Fibroblast of peridontal ligament (primary cell): ENCODE measurements around the gene LYZL2.
"Not testable (repeated sequence)": the region's sequence is repeated elsewhere in the genome, so short reads cannot be mapped to it uniquely, and the experiment has no call there.

Experiments used
- DNase-seq: peaks from one replicate; pipeline ENCODE4 v3.0.0-alpha.2; 2010; ENCODE audit errors: extremely low read depth

The LYZL2 gene

DNA sequence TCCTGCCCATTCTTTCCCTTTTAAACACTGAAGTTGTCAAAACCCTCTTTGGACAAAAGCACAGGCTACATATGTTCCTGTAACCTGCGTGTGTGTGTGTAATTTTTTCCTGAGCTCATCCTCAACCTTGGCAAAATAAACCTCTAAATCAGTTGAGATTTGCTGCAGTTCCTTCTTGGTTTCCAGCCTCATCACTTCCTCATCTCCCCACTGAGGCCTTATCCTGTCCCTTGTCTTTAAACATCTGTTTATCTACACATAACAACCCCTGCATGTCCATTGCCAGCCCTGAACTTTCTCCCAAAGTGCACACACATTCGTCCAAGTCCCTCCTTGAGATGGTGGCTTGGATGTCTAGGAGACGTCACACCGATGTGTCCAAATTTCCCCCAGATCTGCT lies 35.5 kb downstream of the LYZL2 start:
- DNase-seq = no peak

DNA sequence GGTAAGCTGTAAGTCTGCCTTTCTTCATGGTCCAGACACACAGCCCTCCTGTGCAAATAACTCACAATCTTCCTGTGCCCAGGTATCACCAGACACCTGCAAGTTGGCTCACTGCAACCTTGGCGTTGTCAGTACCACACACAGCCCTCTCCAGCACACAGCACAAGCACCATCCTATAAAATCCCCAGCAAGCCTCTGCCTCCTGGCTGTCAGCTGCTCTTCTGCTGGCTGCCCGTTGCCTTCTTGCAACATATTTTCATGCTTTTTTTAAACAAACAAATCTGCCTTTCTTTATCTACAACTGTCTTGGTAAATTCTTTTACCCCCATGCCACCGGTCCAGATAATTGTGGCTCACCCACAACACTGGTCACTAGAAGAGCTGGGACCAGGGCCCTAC lies 36.8 kb downstream of the LYZL2 start:
- DNase-seq = not testable (repeated sequence)

DNA sequence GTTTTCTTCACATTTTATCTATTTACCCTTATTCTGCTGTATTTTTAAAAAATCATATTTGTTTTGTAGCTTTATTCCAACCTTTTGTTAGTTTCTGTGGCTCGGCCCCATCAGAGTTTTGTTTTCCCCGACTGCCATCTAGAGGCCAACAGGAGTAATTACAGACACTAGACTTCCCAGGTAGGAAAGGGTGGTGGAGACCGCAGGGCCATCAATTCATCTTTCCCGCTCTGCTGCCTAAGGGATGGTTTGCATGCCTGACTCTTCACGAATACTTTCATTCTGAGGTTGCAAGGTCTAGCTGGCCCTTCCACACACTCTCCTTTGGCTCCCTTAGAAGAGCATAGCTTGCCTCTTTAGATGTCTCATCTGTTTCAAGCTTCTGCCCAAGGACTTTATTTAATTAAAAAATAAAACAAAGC lies 38.3 kb downstream of the LYZL2 start:
- DNase-seq = peak; percentile 68

DNA sequence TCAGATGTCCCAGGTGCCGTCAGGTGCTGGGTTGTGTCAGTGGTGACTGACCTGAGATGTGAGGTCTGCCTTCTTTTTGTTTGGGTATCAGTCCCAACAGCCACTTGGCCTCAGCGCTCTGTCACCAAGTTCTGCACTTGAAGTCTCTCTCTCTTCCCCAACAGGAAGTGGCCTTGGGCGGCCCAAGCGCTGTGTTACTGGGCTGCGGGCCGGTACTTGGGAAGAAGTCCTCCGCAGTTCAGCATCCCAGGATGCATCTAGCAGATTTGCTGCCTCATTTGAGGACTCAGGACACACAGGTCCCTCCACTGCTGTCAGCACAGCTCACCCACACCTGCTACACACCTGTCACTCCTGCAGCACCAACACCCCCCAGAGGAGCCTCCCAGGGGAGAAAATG lies 40.1 kb downstream of the LYZL2 start:
- no peak for DNase-seq

DNA sequence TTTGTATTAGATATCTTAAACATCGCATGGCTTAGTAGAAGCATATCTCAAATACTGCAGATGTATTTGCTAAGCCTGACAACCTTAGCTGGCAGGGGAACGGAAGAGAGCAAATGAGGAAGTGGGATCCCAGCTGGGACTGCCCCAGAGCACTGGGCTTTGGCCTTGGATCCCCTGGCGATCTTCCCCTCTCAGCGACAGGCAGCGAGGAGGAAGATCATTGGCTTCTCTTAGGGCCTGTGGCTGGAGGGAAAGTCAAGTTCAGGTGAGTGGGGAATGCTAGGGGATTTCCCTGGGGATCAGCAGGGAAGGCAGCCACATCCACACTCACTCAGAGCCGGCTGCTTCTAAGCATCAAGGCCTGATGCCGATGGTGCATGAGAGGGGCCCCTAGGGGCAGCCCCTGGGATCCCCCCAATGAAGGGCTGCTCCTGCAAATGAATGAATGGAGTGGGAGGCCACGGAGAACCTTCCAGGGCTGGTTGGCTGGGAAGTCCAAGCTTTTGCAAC lies 42.0 kb downstream of the LYZL2 start:
- no peak for DNase-seq

DNA sequence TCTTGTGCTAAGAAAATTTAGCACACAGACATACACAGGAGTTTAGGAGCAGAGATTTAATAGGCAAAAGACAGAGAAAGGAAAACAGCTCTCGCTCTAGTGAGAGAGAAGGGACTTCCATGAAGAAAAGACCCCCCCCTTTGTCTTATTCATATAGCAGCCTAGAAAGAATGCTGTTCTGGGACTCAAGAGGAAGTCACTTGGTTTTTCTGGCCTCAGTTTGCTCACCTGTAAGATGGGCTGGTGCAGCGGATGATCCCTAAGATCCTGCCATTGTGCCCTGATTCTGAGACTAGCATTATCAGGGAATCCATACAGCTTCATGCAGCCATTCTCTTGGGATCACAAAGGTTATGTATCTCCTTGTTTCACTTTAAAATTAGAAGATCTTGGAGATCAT lies 42.7 kb downstream of the LYZL2 start:
- no peak for DNase-seq

DNA sequence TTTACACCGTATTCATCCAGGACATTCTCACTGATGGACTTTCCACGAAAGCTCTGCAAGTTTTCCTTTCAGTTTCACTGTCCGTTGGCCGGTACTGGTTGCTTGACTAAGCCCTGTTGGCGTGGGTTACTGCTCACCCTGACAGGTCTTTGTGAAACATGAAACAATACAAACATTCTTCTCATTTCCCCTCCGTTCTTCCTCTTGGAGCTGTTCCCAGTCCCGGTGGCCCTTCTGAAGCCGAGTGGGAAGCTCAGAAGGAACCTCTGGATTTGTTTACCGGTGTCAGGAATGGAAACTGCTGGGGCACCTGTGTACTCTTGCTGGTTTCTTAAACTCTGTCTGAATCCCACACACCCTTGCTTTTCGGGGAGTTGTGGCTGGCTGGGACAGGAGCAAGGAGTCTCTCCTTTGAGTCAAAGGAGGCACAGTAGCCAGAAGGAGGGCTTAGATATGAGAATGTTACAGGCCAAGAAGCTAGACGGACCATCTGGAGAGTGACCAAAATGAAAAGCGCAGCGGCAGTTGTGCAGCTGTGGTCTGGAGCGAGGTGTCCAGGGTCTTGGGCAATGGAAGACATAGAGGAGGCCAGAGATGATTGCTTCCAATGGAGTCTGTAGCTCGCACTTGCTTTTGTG lies 45.7 kb downstream of the LYZL2 start:
- DNase-seq = peak; percentile 73

DNA sequence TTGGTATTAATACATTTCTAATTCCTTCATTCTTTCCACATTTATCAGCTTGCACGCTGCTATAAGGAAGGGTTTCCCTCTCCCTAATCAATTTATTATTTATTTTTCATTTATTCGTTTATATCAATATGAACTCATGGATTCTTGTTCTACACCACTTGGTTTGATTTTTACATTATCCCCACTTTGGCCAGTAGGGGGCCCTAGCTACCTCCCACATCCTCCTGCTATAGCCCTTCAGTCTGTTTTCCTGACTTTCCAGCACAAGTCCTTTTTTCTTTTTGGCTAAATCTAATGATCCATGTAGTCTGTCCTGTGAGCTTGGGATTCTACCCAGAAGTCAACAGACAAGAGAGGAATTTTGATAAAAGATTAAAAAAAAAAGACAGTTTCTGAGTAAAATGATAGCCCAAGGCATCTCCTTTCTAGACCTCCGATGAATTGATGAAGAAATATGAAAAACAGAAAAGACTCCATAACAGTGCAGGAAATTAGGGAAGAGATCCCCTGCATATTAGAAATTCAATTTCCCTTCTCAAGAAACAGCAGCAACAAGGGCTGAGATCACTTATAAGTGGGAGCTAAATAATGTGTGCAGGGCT lies 47.7 kb downstream of the LYZL2 start:
- DNase-seq = peak; percentile 69

DNA sequence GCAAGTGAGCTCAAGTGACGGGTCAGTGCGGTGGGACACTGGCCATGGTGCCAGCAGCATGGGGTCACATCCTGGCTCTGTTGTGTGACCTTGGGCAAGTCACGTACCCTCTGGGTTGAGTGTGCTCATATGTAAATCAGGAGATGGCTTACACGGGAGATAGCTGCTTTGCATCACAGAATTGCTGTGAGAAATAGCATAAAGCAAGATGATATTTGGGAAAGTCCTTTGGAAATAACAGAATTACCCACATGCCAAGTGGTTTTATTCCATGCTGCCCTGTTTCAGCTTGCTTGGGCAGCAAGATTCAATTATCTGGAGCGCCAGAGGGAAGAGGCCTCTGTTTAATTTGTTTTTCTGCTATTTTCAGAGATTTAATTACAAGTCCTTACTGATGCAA lies 48.9 kb downstream of the LYZL2 start:
- no peak for DNase-seq

DNA sequence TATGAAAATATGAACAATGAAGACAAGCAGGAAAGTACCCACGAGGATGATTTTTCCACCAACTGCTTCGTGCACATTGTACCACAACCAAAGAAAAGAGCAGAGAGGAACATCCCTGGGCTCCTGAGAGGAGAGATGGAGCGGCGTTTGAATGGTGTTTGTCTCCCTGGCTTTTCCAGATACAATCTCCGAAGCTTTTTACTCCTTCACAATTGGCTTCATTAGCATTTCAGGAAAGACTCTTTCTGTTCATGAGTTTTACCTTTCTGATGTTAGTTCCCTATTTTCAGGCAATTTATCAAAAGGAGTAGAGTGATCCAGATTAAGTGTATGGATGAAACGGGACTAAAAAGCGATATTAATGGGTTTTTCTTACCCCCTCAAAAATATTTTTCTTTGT lies 49.3 kb downstream of the LYZL2 start:
- no peak for DNase-seq

DNA sequence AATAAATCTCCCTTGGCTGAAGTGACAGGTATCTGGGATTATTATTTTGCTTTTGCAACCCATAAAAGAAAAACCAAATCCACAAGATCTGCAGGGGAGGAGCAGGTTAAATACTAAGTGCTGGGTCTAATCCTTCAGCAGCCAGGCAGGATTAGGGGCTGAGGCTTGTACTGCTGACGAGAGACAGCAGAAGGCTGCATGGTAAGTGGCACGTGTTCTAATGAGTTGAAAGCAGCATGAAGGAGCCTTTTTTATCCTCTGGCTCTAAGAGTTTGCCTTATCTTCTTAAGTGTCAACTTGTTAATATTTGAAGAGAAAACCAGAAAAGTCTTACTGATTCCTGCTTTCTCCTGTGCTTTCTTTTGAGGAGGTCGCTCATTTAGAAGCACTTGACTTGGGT lies 50.0 kb downstream of the LYZL2 start:
- no peak for DNase-seq

DNA sequence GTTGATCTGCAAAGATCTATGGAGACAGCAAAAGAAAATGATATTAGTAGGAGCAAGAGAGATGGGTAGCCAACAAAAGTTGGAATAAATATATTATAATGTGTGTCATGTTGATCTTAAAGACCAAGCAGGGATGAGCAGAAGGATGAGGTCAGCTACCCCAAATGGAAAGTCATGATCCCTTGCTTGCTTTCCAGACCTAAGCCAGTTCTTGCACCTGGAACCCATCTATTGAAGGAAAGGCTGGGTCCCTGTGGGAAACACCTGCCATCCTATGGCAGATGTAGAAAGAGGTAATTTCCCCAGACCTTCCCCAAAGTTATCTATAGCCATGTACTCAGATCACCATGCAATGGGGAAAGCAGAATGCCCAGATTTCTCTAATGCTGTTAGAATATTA lies 52.5 kb downstream of the LYZL2 start:
- DNase-seq = no peak

DNA sequence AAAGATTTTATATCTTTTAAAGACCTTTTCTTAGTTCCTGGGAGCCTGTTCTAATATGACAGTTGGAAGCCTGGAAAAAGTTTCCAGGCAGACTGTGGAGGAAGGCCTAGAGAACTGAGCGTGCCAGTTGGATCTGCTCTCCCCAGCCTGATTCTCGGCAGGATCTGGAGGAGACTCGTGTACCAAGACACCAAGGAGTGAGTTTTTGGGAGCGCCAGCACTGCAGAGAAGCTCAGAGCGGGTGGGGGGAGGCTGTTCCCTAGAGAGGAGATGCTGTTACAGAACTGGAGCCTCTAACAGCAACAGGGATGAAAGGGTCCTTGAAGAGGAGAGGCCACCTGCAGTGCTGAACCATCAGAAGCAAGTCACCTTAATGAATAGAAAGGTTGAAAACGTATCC lies 52.9 kb downstream of the LYZL2 start:
- DNase-seq = no peak

DNA sequence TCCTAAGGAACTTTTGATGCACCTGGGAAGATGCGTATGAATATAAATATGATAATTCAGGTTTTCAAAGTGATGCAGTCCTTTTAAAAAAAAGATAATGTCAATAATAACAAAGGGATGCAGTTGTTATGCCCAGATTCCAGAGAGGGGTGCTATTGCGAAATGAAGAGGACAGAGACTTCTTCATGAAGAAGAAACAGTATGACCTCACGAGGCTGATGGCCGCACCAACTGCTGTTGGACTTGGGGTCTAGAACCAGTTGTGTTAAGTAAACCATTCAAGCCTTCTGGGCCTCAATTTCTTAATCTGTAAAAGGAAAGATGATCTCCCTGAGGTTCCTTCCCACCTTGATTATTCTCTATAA lies 55.1 kb downstream of the LYZL2 start:
- DNase-seq = no peak

DNA sequence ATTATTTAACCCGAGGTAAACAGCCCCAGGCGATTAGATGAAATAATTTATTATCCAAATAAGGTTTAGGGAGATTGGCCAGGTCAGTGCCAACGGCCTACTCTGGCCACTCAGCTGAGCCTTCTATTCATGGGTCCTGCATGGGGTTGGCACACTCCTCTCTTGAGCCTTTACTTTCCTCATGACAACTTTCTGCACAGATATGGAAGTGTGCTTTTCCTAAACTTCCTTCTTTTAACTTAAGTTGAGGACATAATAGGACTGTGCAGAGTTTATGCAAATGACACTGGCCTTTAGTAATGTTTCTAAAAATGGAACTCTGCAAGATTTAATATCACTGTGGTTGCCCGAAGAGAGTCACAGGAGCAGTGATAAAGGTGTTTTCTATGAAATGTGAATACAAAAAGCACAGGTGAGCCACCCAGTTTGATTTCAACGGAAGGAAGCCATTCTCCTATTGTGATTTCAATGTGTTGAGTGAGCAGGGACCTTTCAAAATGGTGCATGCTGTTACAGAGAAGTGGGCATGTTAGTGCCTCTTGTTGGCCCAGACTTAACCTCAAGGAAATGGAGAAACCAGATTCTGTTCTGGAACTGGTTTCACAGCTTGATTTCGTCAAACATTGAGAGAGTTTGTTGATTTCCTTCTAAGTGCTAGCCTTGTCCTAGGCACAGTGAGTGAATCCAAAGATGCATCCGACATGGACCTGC lies 55.7 kb downstream of the LYZL2 start:
- DNase-seq = no peak

DNA sequence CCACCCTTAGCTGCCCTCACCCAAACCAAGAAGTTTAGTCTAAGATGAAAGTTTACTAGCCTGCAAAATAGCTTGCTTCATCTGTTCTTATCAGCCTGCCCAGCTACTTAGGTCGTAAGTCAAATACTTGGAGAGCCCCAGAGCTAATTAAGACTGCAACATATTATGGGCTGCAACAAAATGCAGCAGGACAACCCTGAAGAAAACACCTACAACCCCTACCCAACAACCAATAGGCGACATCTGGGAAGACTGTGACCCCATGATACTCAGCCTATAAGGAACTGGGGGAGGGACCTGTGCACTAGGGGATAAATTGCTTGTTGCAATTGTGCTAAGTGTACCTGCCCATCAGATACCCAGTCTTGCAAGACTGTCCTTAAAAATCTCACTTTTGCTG lies 64.1 kb downstream of the LYZL2 start:
- no peak for DNase-seq

DNA sequence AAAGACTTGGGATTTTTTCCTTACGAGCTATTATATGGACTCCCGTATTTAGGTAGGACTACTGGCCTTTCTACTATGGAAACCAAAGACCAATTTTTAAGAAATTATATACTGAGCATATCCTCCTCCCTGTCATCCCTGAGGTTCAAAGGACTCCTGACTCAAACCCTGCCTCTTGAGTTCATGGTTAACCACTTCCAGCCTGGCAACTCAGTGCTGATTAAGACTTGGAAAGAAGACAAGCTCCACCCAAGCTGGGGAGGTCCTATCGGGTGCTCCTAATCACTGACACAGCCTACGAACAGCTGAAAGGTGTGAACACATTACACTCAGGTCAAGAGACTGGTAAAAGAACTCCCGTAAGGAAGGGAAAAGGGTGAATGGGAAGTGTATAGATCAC lies 66.8 kb downstream of the LYZL2 start:
- DNase-seq = no peak
